Keratinocyte (primary cell): ENCODE results near the gene ANXA4. TPM values are rescaled to one million over a fixed set of nuclear protein-coding genes. Genes with fewer than 3 reads are reported as not detected.

Experiments used
- DNase-seq: peaks from one replicate; pipeline ENCODE4 v3.0.0-alpha.2; 2011; ENCODE audit warnings: low read depth, missing footprints, low spot score
- FAIRE-seq: peaks from 2 replicates; lab custom pipeline; 2011; peaks lifted over from hg19 to GRCh38; lab: Jason Lieb, UNC
- H2AFZ ChIP-seq: 2 replicates; pipeline ENCODE4 v1.6.0; 2012; ENCODE audit warnings: low read length, control low read depth, inconsistent platforms; ENCODE audit not compliant: control insufficient read depth
- H3K27ac ChIP-seq: 2 replicates; pipeline ENCODE4 v1.5.1; 2011; ENCODE audit warnings: low read length; ENCODE audit not compliant: control insufficient read depth, insufficient read depth
- H3K27me3 ChIP-seq: 3 replicates; pipeline ENCODE4 v1.6.0; 2011; ENCODE audit warnings: low read length; ENCODE audit not compliant: control insufficient read depth, insufficient read depth; ENCODE audit errors: extremely low read depth
- H3K36me3 ChIP-seq, 2 experiments: 2 replicates in 1 of 2; 3 replicates in 1 of 2; pipeline ENCODE4 v1.5.1; 2011; ENCODE audit warnings: low read length in 2 of 2, mild to moderate bottlenecking in 1 of 2; ENCODE audit not compliant: control insufficient read depth in 2 of 2, insufficient read depth in 2 of 2; ENCODE audit errors: extremely low read depth in 1 of 2
- H3K4me1 ChIP-seq: 3 replicates; pipeline ENCODE4 v1.5.1; 2011; ENCODE audit warnings: low read length; ENCODE audit not compliant: control insufficient read depth, insufficient read depth; ENCODE audit errors: extremely low read depth
- H3K4me2 ChIP-seq: 3 replicates; pipeline ENCODE4 v1.6.0; 2011; ENCODE audit warnings: low read depth, low read length; ENCODE audit not compliant: control insufficient read depth, insufficient read depth; ENCODE audit errors: extremely low read depth
- H3K4me3 ChIP-seq, 3 experiments: fragments of 200-600 bp in 1 of 3; sonication (generic) in 1 of 3; 2 replicates in 2 of 3; 3 replicates in 1 of 3; pipeline ENCODE4 v1.5.1; 2011 to 2016; ENCODE audit warnings: low read length in 3 of 3, mild to moderate bottlenecking in 3 of 3, control low read depth in 2 of 3, inconsistent platforms in 1 of 3, low read depth in 1 of 3, mixed read lengths in 1 of 3, mixed run types in 1 of 3, moderate library complexity in 1 of 3; ENCODE audit not compliant: control insufficient read depth in 2 of 3, insufficient read depth in 2 of 3; ENCODE audit errors: extremely low read depth in 1 of 3
- H3K79me2 ChIP-seq: 2 replicates; pipeline ENCODE4 v1.6.0; 2012; ENCODE audit warnings: low read length; ENCODE audit not compliant: control insufficient read depth, insufficient read depth
- H3K9ac ChIP-seq: 3 replicates; pipeline ENCODE4 v1.6.0; 2011; ENCODE audit warnings: low read length; ENCODE audit not compliant: control insufficient read depth, insufficient read depth; ENCODE audit errors: extremely low read depth
- H3K9me1 ChIP-seq: 3 replicates; pipeline ENCODE4 v1.6.0; 2011; ENCODE audit warnings: low read length; ENCODE audit not compliant: control insufficient read depth, insufficient read depth; ENCODE audit errors: extremely low read depth
- H3K9me3 ChIP-seq: 2 replicates; pipeline ENCODE4 v1.5.1; 2012; ENCODE audit warnings: low read depth, low read length; ENCODE audit not compliant: control insufficient read depth
- H4K20me1 ChIP-seq: 3 replicates; pipeline ENCODE4 v1.6.0; 2011; ENCODE audit warnings: low read length; ENCODE audit not compliant: control insufficient read depth, insufficient read depth; ENCODE audit errors: extremely low read depth
- EZH2 ChIP-seq: IDR thresholded peaks from one replicate; pipeline ENCODE4 v1.6.1; 2012; ENCODE audit warnings: inconsistent platforms, mild to moderate bottlenecking, low read length, moderate library complexity
- dilution Hi-C: fragments of 300-500 bp; cut with MboI; formaldehyde crosslinking; loops from one replicate; pipeline ENCODE4 v1.7.0; 2020; ENCODE audit warnings: low sequenced_read_pairs; ENCODE audit not compliant: extremely low pct_ligation_motif_present
- polyA plus RNA-seq, 5 experiments: library from polyadenylated mRNA; depleted of rRNA in 3 of 5; stranded (reverse) in 3 of 5; stranded (forward) in 1 of 5; unstranded in 1 of 5; fragments of >200 nt; gene quantifications; 1 replicate in 1 of 5; 2 replicates in 3 of 5; 3 replicates in 1 of 5; pipeline versions ENCODE4 v1.2.1 to v1.2.3, GENCODE V29; 2011 to 2012; ENCODE audit warnings: missing spikeins in 2 of 5, low read depth in 1 of 5, low replicate concordance in 1 of 5
- TF ChIP-seq, protein P1 (sequence below), 3 experiments: IDR thresholded peaks in 1 of 3; conservative IDR thresholded peaks in 1 of 3; optimal IDR thresholded peaks in 1 of 3; 2 replicates in 2 of 3; 3 replicates in 1 of 3; pipeline versions ENCODE3 to v1.5.1; 2011; ENCODE audit warnings: low read length in 3 of 3, mild to moderate bottlenecking in 3 of 3, moderate library complexity in 2 of 3, control low read depth in 1 of 3, inconsistent platforms in 1 of 3; ENCODE audit not compliant: insufficient read depth in 2 of 3; ENCODE audit errors: extremely low read depth in 1 of 3

Gene ANXA4
- polyA plus RNA-seq, 1 donor (not counting 4 experiments of a cell fraction or from before 2014, with no cell fraction given): 209 TPM

DNA sequence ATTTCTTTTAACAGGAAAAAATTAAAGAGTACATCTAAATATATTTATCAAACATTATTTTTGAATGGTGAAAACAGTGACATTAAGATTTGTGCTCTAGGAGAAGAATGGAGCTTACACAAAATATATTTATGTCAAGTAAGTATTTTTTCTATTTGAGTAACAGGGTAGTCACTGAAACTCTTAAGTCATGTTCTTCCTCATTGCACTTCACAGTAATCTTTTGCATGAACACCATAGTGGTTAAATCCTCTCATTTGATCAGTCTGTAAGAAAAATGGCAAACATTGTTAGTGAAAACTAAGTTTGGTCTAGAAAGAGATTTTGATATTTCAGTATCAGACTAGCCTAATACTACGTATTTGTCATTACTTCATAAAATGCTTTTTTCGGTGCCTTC is 95.6 kb downstream of the ANXA4 start:
- Histone ChIP-seq H3K36me3 (no peaks in the 10 kb centered on the region), H3K4me3 (no peak overlapping the region), H3K9me3 (no peaks in the 10 kb centered on the region), H3K4me2 (no peak overlapping the region), H3K9me1 (no peaks in the 10 kb centered on the region), H3K27me3 (no peaks in the 10 kb centered on the region), H3K4me1 (no peaks in the 10 kb centered on the region), H3K9ac (no peak overlapping the region), H4K20me1 (no peaks in the 10 kb centered on the region), H3K79me2 (no peaks in the 10 kb centered on the region), H2AFZ (no peak overlapping the region), H3K27ac (no peak overlapping the region)
- FAIRE-seq (no peak), DNase-seq (no peak)
- dilution Hi-C loops: no loop called here
- TF ChIP-seq, protein P1, sequence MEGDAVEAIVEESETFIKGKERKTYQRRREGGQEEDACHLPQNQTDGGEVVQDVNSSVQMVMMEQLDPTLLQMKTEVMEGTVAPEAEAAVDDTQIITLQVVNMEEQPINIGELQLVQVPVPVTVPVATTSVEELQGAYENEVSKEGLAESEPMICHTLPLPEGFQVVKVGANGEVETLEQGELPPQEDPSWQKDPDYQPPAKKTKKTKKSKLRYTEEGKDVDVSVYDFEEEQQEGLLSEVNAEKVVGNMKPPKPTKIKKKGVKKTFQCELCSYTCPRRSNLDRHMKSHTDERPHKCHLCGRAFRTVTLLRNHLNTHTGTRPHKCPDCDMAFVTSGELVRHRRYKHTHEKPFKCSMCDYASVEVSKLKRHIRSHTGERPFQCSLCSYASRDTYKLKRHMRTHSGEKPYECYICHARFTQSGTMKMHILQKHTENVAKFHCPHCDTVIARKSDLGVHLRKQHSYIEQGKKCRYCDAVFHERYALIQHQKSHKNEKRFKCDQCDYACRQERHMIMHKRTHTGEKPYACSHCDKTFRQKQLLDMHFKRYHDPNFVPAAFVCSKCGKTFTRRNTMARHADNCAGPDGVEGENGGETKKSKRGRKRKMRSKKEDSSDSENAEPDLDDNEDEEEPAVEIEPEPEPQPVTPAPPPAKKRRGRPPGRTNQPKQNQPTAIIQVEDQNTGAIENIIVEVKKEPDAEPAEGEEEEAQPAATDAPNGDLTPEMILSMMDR (optimal IDR thresholded peaks at IDR 0.05 in 1 of 3, IDR thresholded peaks at IDR 0.05 in 1 of 3, conservative IDR thresholded peaks at IDR 0.05 in 1 of 3; ENCODE audit: extremely low read depth in 1 of 3, insufficient read depth in 2 of 3, low read length in 3 of 3): no peak
- TF ChIP-seq EZH2: no peak

DNA sequence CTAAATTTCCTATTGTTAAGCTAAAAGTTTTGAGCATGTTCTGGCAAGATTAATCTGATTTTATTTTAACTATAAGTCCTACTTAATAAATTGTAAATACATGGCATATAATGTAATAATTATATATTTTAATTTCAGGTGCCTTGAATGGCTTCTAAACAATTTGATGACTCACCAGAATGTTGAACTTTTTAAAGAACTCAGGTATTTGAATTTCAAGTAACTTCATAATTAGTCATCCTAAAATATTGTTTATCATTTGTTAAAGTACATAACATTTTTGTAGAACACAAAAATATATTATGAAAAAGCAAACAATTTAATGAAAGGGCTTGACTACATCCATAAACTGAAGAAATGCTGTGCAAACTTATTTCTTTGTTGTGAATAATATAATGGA is 102.1 kb downstream of the ANXA4 start:
- H3K4me2 ChIP-seq: no peak overlapping the region
- H3K9me1 ChIP-seq: no peaks in the 10 kb centered on the region
- H2AFZ ChIP-seq: no peak overlapping the region
- peaks cover 5% of the 10 kb centered on the region for H3K4me1 ChIP-seq
- no peaks in the 10 kb centered on the region for H3K9me3 ChIP-seq
- H4K20me1 ChIP-seq: no peaks in the 10 kb centered on the region
- no peak for TF ChIP-seq EZH2
- TF ChIP-seq, protein P1 (optimal IDR thresholded peaks at IDR 0.05 in 1 of 3, IDR thresholded peaks at IDR 0.05 in 1 of 3, conservative IDR thresholded peaks at IDR 0.05 in 1 of 3; ENCODE audit: extremely low read depth in 1 of 3, insufficient read depth in 2 of 3, low read length in 3 of 3): no peak
- dilution Hi-C loops: no loop called here
- H3K36me3 ChIP-seq: peaks cover 0 to 18% of the 10 kb centered on the region in 2 experiments
- no peak overlapping the region for H3K4me3 ChIP-seq
- no peak for DNase-seq
- H3K79me2 ChIP-seq: no peaks in the 10 kb centered on the region
- H3K9ac ChIP-seq: no peak overlapping the region
- H3K27ac ChIP-seq: no peak overlapping the region
- no peak for FAIRE-seq
- no peaks in the 10 kb centered on the region for H3K27me3 ChIP-seq
